ENCODE data around the gene FCHSD2. TPM values are rescaled to one million over a fixed set of nuclear protein-coding genes. Genes with fewer than 3 reads are reported as not detected.

Gene FCHSD2
- total and polyA plus RNA-seq, 2 of the 8 experiments (the other 6 are each of a cell fraction or from before 2014, with no cell fraction given): 4.1 to 7.8 TPM

- TF ChIP-seq, protein P1, sequence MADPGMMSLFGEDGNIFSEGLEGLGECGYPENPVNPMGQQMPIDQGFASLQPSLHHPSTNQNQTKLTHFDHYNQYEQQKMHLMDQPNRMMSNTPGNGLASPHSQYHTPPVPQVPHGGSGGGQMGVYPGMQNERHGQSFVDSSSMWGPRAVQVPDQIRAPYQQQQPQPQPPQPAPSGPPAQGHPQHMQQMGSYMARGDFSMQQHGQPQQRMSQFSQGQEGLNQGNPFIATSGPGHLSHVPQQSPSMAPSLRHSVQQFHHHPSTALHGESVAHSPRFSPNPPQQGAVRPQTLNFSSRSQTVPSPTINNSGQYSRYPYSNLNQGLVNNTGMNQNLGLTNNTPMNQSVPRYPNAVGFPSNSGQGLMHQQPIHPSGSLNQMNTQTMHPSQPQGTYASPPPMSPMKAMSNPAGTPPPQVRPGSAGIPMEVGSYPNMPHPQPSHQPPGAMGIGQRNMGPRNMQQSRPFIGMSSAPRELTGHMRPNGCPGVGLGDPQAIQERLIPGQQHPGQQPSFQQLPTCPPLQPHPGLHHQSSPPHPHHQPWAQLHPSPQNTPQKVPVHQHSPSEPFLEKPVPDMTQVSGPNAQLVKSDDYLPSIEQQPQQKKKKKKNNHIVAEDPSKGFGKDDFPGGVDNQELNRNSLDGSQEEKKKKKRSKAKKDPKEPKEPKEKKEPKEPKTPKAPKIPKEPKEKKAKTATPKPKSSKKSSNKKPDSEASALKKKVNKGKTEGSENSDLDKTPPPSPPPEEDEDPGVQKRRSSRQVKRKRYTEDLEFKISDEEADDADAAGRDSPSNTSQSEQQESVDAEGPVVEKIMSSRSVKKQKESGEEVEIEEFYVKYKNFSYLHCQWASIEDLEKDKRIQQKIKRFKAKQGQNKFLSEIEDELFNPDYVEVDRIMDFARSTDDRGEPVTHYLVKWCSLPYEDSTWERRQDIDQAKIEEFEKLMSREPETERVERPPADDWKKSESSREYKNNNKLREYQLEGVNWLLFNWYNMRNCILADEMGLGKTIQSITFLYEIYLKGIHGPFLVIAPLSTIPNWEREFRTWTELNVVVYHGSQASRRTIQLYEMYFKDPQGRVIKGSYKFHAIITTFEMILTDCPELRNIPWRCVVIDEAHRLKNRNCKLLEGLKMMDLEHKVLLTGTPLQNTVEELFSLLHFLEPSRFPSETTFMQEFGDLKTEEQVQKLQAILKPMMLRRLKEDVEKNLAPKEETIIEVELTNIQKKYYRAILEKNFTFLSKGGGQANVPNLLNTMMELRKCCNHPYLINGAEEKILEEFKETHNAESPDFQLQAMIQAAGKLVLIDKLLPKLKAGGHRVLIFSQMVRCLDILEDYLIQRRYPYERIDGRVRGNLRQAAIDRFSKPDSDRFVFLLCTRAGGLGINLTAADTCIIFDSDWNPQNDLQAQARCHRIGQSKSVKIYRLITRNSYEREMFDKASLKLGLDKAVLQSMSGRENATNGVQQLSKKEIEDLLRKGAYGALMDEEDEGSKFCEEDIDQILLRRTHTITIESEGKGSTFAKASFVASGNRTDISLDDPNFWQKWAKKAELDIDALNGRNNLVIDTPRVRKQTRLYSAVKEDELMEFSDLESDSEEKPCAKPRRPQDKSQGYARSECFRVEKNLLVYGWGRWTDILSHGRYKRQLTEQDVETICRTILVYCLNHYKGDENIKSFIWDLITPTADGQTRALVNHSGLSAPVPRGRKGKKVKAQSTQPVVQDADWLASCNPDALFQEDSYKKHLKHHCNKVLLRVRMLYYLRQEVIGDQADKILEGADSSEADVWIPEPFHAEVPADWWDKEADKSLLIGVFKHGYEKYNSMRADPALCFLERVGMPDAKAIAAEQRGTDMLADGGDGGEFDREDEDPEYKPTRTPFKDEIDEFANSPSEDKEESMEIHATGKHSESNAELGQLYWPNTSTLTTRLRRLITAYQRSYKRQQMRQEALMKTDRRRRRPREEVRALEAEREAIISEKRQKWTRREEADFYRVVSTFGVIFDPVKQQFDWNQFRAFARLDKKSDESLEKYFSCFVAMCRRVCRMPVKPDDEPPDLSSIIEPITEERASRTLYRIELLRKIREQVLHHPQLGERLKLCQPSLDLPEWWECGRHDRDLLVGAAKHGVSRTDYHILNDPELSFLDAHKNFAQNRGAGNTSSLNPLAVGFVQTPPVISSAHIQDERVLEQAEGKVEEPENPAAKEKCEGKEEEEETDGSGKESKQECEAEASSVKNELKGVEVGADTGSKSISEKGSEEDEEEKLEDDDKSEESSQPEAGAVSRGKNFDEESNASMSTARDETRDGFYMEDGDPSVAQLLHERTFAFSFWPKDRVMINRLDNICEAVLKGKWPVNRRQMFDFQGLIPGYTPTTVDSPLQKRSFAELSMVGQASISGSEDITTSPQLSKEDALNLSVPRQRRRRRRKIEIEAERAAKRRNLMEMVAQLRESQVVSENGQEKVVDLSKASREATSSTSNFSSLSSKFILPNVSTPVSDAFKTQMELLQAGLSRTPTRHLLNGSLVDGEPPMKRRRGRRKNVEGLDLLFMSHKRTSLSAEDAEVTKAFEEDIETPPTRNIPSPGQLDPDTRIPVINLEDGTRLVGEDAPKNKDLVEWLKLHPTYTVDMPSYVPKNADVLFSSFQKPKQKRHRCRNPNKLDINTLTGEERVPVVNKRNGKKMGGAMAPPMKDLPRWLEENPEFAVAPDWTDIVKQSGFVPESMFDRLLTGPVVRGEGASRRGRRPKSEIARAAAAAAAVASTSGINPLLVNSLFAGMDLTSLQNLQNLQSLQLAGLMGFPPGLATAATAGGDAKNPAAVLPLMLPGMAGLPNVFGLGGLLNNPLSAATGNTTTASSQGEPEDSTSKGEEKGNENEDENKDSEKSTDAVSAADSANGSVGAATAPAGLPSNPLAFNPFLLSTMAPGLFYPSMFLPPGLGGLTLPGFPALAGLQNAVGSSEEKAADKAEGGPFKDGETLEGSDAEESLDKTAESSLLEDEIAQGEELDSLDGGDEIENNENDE (IDR thresholded peaks at IDR 0.05; ENCODE audit: insufficient replicate concordance, low read length): no peak
- TF ChIP-seq NRF1 (IDR thresholded peaks at IDR 0.05; ENCODE audit: low read depth, low read length): no peak
- TF ChIP-seq, protein P2, sequence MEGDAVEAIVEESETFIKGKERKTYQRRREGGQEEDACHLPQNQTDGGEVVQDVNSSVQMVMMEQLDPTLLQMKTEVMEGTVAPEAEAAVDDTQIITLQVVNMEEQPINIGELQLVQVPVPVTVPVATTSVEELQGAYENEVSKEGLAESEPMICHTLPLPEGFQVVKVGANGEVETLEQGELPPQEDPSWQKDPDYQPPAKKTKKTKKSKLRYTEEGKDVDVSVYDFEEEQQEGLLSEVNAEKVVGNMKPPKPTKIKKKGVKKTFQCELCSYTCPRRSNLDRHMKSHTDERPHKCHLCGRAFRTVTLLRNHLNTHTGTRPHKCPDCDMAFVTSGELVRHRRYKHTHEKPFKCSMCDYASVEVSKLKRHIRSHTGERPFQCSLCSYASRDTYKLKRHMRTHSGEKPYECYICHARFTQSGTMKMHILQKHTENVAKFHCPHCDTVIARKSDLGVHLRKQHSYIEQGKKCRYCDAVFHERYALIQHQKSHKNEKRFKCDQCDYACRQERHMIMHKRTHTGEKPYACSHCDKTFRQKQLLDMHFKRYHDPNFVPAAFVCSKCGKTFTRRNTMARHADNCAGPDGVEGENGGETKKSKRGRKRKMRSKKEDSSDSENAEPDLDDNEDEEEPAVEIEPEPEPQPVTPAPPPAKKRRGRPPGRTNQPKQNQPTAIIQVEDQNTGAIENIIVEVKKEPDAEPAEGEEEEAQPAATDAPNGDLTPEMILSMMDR (IDR thresholded peaks at IDR 0.05; ENCODE audit: control extremely low read depth in 1 of 3, insufficient read depth in 1 of 3, low read depth in 1 of 3, low read length in 3 of 3): no peak
- no peak for TF ChIP-seq USF2 (IDR thresholded peaks at IDR 0.05; ENCODE audit: low read length)
- TF ChIP-seq RBBP5 (IDR thresholded peaks at IDR 0.05; ENCODE audit: borderline replicate concordance, low read depth, low read length): no peak
- no peak for TF ChIP-seq TCF12 (IDR thresholded peaks at IDR 0.05; ENCODE audit: low read depth, low read length)
- no peak for TF ChIP-seq PHF8 (conservative IDR thresholded peaks at IDR 0.05; ENCODE audit: low read depth, low read length)
These were observed 21.6 kb upstream of the FCHSD2 start (continued) for GRCh38 chr11:73163638-73164174.
